Cortex of kidney (tissue), 1 donor: Measurements from ENCODE around the gene MMP7.

ENCODE experiments used
- DNase-seq: peaks from one replicate; lab custom pipeline; 2025; lab: John Stamatoyannopoulos, UW

Gene MMP7

DNA sequence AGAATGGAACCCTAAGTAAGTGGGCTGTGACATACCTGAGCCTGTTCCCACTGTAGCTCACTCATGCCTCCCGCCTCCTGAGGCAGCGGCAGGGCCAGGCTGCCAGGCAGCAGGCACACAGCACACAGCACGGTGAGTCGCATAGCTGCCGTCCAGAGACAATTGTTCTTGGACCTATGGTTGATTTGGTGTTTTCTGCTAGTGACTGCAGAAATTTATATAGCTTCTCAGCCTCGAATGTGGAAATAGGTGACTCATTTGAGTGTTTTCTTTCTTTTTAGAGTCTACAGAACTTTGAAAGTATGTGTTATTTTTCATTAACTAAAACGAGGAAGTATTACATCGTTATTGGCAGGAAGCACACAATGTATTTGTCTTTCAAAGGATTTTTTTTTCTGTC, at the start of gene MMP7:
Gene MMP7 (minus strand): TSS at position 190 of the 400 bp plus-strand sequence. CDS start 47 bp downstream, at position 143.
- DNase-seq, result no peak

DNA sequence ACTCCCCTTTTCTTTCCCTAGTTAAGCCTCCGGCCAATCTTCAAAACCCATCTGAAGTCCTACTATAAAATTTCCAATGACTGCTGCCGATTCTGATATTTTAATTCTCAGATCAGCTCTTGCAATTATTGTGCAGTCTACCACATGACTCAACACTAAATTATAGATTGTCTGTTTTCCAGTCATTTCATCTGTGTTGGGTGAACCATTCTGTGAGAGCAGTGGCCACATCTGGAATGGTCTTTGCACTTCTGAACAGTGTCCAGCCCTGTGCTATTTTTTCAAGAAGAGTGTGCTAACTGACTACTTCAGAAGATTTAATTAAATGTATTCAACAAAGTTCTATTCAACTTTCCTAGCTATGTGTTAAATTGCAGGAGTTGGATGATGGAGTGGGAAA, 47.2 kb upstream of the MMP7 start:
- no peak for DNase-seq

DNA sequence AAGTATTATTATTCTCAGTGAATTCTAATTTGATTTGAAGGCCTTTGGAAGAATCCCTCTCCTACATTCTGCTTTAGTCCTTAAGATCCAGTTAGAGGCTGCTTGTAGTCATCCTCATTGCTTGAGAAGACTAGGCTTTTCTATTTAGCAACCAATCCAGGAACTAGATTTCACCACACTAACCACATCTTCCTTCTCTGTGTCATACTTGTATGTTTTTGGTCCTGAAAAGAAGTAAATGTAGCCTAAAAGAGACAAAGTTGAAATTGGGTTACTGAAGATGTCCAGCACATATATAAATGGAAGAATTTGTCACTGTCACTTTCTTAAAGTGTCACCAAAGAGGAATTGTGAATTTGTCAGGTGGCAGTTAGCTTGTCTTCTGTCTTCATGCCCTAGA, 46.6 kb upstream of the MMP7 start:
- no peak for DNase-seq

DNA sequence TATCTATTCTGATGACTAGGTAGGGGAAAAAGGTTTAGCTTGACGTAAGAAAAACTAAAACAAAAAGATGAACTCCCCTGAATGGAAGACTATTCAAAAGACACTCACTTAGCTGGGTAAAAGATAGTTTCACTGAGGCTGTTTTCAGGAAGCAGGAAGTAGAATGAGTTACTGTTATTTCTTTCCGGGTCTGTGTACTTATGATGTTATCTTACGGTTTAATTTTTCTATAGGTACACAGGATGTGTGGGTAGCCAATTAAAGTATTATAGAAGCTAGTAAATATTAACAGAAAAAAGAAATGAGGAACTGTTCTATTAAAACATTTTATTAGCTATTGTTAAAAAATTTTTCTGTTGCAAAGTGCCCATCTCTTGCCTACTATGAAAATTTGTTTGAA, 45.8 kb upstream of the MMP7 start:
- DNase-seq, result no peak

DNA sequence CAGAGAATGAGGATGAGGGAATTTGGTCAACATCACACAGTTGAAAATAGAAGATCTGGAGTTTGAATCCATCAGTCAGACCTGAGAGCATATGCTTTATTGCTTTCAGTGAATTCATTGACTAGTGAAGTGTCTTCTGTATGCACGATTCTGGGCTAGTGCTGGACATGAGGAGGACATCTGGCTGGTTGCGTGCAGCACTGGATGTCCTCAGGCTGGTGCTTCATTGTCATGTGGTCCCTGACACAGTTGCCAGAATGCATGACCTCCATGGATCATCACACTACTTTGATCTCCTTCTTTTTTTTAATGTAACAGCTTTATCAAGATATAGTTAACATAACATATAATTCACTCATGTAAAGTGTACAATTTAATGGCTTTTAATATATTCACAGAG, 44.5 kb upstream of the MMP7 start:
- no peak for DNase-seq

GRCh38 chr11:102573851-102574250, 43.3 kb upstream of the MMP7 start:
- no peak for DNase-seq

DNA sequence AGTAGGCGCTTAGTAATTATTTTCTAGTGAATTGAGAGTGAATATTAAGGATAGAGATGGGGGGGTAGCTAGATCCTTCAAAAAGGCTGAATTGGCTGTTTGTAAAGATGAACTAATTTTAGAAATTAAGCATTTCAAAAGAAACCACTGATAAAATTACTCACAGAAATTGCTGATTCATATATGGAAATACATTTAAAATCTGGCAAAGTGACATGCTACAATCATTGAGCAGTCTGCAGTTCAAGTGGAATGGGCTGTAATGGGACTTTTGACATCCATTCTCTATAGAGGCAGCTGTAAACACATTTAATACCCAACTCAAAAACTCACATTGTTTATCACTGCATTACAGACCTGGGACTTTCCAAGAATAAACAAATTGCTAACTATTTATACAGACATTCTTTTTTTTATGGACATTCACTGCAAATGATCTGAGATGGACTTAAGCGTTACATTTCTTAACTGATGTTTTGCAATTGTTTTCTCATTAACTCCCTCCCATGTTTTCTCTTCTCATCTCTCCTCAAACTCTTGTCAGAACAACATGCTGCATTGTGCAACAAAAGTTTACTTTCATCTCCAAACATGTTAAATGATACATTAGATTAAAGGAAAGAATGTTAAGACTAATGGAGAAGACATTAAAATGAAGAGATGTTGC, 42.1 kb upstream of the MMP7 start:
- no peak for DNase-seq

DNA sequence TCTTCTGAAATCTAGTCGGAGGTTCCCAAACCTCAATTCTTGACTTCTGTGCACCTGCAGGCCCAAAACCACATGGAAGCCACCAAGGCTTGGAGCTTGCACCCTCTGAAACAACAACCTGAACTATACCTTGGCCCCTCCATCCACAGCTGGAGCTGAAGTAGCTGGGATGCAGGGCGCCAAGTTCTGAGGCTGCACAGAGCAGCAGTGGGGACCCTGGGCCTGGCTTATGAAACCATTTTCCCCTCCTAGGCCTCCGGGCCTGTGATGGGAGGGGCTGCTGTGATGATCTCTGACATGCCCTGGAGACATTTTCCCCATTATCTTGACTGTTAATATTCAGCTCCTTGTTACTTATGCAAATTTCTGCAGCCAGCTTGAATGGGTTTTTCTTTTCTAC, 38.3 kb upstream of the MMP7 start:
- no peak for DNase-seq

DNA sequence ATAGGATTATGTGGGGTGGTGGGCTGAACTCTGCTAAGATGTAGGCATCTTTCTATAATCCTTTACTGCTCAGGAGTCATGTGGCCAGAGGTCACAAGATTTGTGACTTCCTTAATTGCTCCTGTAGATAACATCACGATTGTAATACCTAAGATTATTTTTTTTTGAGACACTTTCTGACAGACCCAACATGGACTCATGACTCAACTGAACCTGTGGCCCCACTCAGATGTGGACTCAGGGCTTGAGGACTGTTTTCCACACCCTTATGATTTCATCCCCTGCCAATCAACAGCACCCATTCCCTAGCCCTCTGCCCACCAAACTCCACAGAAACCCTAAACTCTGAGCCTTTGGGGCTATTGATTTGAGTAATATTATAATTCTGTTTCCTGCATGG, 35.6 kb upstream of the MMP7 start:
- DNase-seq, result no peak

DNA sequence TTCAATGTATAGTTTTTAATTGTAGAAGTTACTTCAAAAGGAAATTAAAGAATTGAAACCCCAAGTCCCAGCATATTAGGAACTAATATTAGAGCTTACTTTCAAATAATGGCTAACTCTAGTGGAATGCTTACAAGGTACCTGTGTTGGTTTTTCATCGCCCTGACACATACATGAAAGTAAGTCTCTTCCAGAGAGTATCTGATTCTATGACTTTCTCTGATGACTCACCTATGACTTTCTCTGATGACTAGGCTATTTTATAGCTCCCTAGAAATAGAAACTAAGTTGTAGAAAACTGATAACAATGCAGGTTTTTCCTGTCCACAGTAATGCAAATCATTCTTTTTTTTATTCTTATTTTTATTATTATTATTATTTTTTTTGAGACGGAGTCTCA, 33.6 kb upstream of the MMP7 start:
- DNase-seq, result no peak

DNA sequence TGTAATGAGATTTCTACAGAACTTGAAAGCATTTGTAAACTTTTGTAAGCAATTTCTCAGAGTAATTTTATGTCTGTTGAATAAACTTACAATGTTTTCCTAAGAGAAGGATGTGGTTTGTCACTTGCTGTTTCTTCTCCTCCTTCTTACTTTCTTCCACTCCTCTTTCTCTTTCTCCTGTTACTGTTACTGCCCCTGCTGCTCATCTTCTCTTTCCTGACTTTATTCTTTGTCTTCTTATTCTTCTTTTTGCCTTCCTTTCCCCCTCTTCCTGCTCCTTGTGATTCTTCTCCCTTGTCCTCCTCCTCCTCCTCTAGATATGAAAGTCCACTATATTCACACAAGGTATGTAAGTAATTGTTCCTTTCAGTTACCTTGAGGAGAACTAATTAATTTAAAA, 31.1 kb upstream of the MMP7 start:
- no peak for DNase-seq

DNA sequence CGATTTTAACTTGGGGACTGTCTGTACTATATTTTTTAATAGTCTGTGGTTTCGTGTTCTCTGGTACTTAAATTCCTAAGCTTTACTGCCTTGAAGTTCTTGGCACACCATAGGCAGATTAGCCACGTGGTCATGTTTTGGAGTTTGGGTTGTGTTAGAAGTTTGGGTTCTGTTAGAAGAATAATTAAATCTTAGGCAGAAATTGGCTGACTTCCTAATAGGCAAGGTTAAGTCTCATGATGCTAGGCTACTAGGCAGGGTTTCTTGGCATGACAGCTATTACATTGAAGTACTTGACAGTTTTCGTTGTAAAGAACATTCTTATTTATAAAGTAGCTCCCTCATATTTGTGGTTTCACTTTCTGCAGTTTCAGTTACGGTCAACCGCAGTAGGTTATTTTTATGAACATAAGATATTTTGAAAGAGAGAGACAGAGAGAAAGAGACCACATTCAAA, 30.0 kb upstream of the MMP7 start:
- no peak for DNase-seq

GRCh38 chr11:102559839-102560238, 29.3 kb upstream of the MMP7 start:
- no peak for DNase-seq

GRCh38 chr11:102555091-102555490, 24.5 kb upstream of the MMP7 start:
- DNase-seq, result no peak

DNA sequence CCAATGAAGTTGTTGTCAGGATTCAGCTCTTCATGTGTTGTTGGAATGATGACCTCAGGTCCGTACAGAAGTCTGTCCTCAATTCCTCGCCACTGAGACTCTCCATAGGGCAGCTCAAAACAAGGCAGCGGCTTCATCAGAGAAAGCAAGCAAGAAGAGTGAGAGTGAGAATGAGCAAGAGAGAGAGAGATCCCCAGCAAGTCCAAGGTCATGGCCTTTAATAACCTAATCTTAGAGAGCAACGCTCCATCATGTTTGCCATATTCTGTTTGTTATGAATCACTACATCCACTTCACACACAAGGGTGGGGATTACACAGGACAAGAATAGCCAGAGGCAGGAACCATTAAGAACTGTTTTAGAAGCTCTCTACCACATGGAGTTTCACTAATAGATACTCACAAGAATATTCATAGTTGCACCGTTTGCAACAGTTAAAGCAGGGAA, 23.3 kb upstream of the MMP7 start:
- DNase-seq, result no peak

GRCh38 chr11:102552447-102553194, 22.1 kb upstream of the MMP7 start:
- no peak for DNase-seq

- no peak for DNase-seq
Measured at GRCh38 chr11:102552020-102552419, 21.5 kb upstream of the MMP7 start.

GRCh38 chr11:102551169-102551781, 20.7 kb upstream of the MMP7 start:
- no peak for DNase-seq

- DNase-seq, result no peak
Measured at GRCh38 chr11:102546923-102547471, 16.4 kb upstream of the MMP7 start.

GRCh38 chr11:102546427-102546826, 15.9 kb upstream of the MMP7 start:
- no peak for DNase-seq

- DNase-seq, result no peak
Measured at GRCh38 chr11:102545701-102546100, 15.2 kb upstream of the MMP7 start.

- DNase-seq, result no peak
Measured at GRCh38 chr11:102544594-102544993, 14.0 kb upstream of the MMP7 start.

DNA sequence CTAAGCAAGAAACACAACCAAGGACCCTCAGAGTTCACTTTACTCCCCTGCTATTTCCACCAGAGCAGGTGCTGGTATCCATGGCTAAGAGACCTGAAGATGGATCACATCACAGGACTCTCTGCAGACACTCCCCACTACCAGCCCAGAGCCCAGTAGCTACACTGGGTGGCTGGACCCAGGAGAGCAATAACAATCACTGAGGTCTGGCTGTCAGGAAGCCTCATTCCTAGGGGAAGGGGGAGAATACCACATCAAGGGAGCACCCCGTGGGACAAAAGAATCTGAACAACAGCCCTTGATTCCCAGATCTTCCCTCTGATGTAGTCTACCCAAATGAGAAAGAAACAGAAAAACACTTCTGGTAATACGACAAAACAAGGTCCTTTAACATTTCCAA, 9.0 kb upstream of the MMP7 start:
- DNase-seq, result no peak
